Karpas-422 (cell line): ENCODE measurements around the gene ROBO1. TPM values are rescaled to one million over a fixed set of nuclear protein-coding genes. Genes with fewer than 3 reads are reported as not detected.

Experiments used
- DNase-seq: peaks from one replicate; pipeline ENCODE4 v3.0.0-alpha.2; 2015
- H2AFZ ChIP-seq: fragments of 200-600 bp; sonication (generic); 2 replicates; pipeline ENCODE4 v1.6.1; 2014; ENCODE audit warnings: antibody characterized with exemption, low read length, mixed read lengths
- H3K27ac ChIP-seq: fragments of 200-600 bp; sonication (generic); 2 replicates; pipeline ENCODE4 v1.5.1; 2014; ENCODE audit warnings: mild to moderate bottlenecking, low read length, moderate library complexity
- H3K27me3 ChIP-seq: fragments of 200-600 bp; sonication (generic); 2 replicates; pipeline ENCODE4 v1.6.1; 2014; ENCODE audit warnings: low read length, mixed read lengths
- H3K36me3 ChIP-seq: fragments of 200-600 bp; sonication (generic); 2 replicates; pipeline ENCODE4 v1.6.1; 2014; ENCODE audit warnings: low read length, mixed read lengths; ENCODE audit not compliant: insufficient read depth
- H3K4me1 ChIP-seq: fragments of 200-600 bp; sonication (generic); 2 replicates; pipeline ENCODE4 v1.6.1; 2014; ENCODE audit warnings: mild to moderate bottlenecking, low read length, mixed read lengths
- H3K4me2 ChIP-seq: fragments of 200-600 bp; sonication (generic); 2 replicates; pipeline ENCODE4 v1.6.1; 2014; ENCODE audit warnings: low read length, low read depth, mild to moderate bottlenecking; ENCODE audit not compliant: poor library complexity, severe bottlenecking
- H3K4me3 ChIP-seq: fragments of 200-600 bp; sonication (generic); 2 replicates; pipeline ENCODE4 v1.5.1; 2014; ENCODE audit warnings: mild to moderate bottlenecking, antibody characterized with exemption, low read length, mixed read lengths
- H3K79me2 ChIP-seq: fragments of 200-600 bp; sonication (generic); 2 replicates; pipeline ENCODE4 v1.6.1; 2014; ENCODE audit warnings: mild to moderate bottlenecking, low read length, mixed read lengths
- H3K9ac ChIP-seq: fragments of 200-600 bp; sonication (generic); 2 replicates; pipeline ENCODE4 v1.6.0; 2014; ENCODE audit warnings: low read length
- H3K9me2 ChIP-seq: fragments of 200-600 bp; sonication (generic), shearing (Covaris generic); replicated peaks from 2 replicates; pipeline ENCODE4 v1.6.0; 2014; ENCODE audit warnings: mild to moderate bottlenecking, low read length, moderate library complexity; ENCODE audit not compliant: insufficient read depth
- H3K9me3 ChIP-seq: fragments of 300-700, 200-600 bp; sonication (generic); 2 replicates; pipeline ENCODE4 v1.6.1; 2014; ENCODE audit warnings: low read length, mixed read lengths
- H4K20me1 ChIP-seq: fragments of 200-600 bp; sonication (generic); 2 replicates; pipeline ENCODE4 v1.6.1; 2014; ENCODE audit warnings: mild to moderate bottlenecking, antibody characterized with exemption, low read length, low read depth; ENCODE audit not compliant: insufficient read depth
- total RNA-seq: library from RNA; depleted of rRNA; stranded (reverse); fragments of >200 nt; shearing (Covaris generic); gene quantifications from 2 replicates; pipeline ENCODE4 v1.2.3, GENCODE V29; 2014; ENCODE audit warnings: low replicate concordance

ROBO1 gene
- total RNA-seq, 1 experiment from 2014 or later: not detected

GRCh38 chr3:79618883-79619282 is 148.9 kb downstream of the ROBO1 start:
- no peak for DNase-seq
- no peaks in the 10 kb centered on the region for H3K36me3 ChIP-seq

DNA sequence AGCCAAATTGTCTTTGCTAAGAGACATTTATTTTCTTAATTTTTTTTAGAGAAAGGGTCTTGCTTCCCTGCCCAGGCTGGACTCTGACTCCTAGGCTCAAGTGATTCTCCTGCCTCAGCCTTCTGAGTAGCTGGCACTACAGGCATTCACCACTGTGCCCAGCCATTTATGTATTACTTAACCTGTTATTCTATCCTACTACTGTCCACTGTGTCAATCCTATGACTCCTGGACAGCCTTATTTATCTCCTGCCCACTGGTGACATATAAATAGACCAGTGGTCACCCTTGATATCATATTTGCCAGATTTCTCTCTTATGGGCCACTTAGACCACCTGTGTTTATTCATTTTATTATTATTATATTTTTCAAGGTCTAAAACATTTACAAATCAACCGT is 161.4 kb downstream of the ROBO1 start:
- H3K4me2 ChIP-seq: no peak overlapping the region
- H3K9me3 ChIP-seq: 0 out of 2 replicates have a peak, but pooled peaks cover 2% of the 10 kb centered on the region
- no peak overlapping the region for H3K9ac ChIP-seq
- no peaks in the 10 kb centered on the region for H3K27me3 ChIP-seq
- H3K27ac ChIP-seq: no peak overlapping the region
- no peaks in the 10 kb centered on the region for H4K20me1 ChIP-seq
- no peak for DNase-seq
- H3K4me3 ChIP-seq: no peak overlapping the region
- H2AFZ ChIP-seq: no peak overlapping the region
- H3K36me3 ChIP-seq: no peaks in the 10 kb centered on the region
- H3K9me2 ChIP-seq: no peaks in the 10 kb centered on the region
- H3K79me2 ChIP-seq: no peaks in the 10 kb centered on the region
- H3K4me1 ChIP-seq: no peaks in the 10 kb centered on the region

More at GRCh38 chr3:79618883-79619282, 148.9 kb downstream of the ROBO1 start:
- Histone ChIP-seq H3K9ac (no peak overlapping the region), H3K9me3 (peaks cover 13% of the 10 kb centered on the region), H3K27me3 (no peaks in the 10 kb centered on the region), H4K20me1 (no peaks in the 10 kb centered on the region), H3K9me2 (no peaks in the 10 kb centered on the region), H3K4me1 (no peaks in the 10 kb centered on the region), H3K27ac (no peak overlapping the region), H3K79me2 (no peaks in the 10 kb centered on the region), H3K4me3 (no peak overlapping the region), H3K4me2 (no peak overlapping the region), H2AFZ (no peak overlapping the region)

DNA sequence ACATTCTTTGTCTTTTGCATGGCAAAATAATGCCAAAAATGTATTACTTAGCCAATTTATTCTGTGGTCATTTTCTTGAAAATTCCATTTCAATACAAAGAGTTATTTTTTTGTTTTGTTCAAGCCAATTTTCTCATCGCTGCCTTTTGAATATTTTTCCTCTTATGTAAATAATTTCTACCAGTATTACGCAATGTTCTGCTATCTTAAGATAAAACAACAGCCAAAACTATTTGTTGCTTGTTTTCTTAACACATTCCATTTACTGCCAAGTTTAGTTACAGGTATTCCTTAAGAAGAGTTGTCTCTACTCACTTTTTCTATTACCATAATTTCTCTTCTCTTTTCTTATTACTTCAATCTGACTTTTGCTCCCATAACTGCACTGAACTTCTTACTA is 163.1 kb downstream of the ROBO1 start:
- Histone ChIP-seq H3K4me3 (no peak overlapping the region), H3K27me3 (no peaks in the 10 kb centered on the region), H3K27ac (no peak overlapping the region), H3K9ac (no peak overlapping the region), H3K9me2 (no peaks in the 10 kb centered on the region), H4K20me1 (no peaks in the 10 kb centered on the region), H3K4me1 (no peaks in the 10 kb centered on the region), H3K9me3 (no peaks in the 10 kb centered on the region), H3K4me2 (no peak overlapping the region), H2AFZ (no peak overlapping the region), H3K79me2 (no peaks in the 10 kb centered on the region), H3K36me3 (no peaks in the 10 kb centered on the region)
- DNase-seq: no peak

DNA sequence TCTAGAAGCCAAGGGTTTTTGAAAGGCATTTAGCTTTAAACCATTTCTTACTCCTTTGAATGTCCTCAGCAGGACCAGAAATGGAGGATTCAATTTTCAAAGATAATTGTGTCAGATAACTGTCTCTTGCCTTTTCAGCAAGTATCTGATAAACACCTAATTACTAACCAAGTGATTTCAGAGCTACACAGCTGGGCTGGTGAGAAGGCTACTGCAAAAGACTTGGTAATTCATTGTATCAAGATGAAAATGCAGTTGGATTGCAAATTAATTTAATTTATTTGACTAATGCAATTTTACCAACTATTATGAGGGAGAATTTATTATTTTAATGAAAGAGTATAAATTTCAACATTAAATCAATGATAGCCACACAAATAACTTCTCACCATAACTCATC is 165.4 kb downstream of the ROBO1 start:
- H2AFZ ChIP-seq: no peak overlapping the region
- H3K9me2 ChIP-seq: no peaks in the 10 kb centered on the region
- DNase-seq: no peak
- H4K20me1 ChIP-seq: no peaks in the 10 kb centered on the region
- H3K4me3 ChIP-seq: no peak overlapping the region
- no peaks in the 10 kb centered on the region for H3K9me3 ChIP-seq
- no peak overlapping the region for H3K4me2 ChIP-seq
- H3K79me2 ChIP-seq: no peaks in the 10 kb centered on the region
- no peak overlapping the region for H3K9ac ChIP-seq
- H3K36me3 ChIP-seq: no peaks in the 10 kb centered on the region
- no peaks in the 10 kb centered on the region for H3K4me1 ChIP-seq
- no peak overlapping the region for H3K27ac ChIP-seq
- H3K27me3 ChIP-seq: no peaks in the 10 kb centered on the region

DNA sequence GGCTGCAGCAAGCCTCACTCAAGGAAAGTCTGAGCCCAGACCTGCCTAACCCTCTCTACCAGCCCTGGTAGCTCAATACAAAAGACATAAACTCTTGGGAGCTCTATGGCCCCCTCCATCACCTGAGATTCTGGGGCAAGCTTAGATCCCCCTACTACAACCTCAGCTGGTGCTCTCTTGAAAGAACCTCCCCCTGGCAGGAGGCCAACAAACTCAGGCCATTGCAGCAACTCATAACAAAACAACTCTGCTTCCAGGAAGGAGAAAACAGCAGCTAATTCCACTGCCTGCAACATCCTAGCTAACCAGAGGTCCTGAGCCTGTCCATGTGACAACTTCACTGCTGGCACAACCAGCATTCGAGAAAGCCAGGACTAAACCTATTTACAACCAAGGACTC is 169.2 kb downstream of the ROBO1 start:
- Histone ChIP-seq H3K4me1 (no peaks in the 10 kb centered on the region), H3K79me2 (no peaks in the 10 kb centered on the region), H3K9me3 (no peaks in the 10 kb centered on the region), H3K9me2 (no peaks in the 10 kb centered on the region), H3K27me3 (no peaks in the 10 kb centered on the region), H4K20me1 (no peaks in the 10 kb centered on the region), H3K4me2 (no peak overlapping the region), H3K9ac (no peak overlapping the region), H3K36me3 (no peaks in the 10 kb centered on the region), H3K4me3 (no peak overlapping the region), H2AFZ (no peak overlapping the region), H3K27ac (no peak overlapping the region)
- DNase-seq: no peak

GRCh38 chr3:79597709-79598108 is 170.1 kb downstream of the ROBO1 start:
- H3K4me3 ChIP-seq: no peak overlapping the region
- H3K4me2 ChIP-seq: no peak overlapping the region
- no peaks in the 10 kb centered on the region for H3K9me2 ChIP-seq
- H4K20me1 ChIP-seq: no peaks in the 10 kb centered on the region
- H3K27ac ChIP-seq: no peak overlapping the region
- no peaks in the 10 kb centered on the region for H3K27me3 ChIP-seq
- H3K79me2 ChIP-seq: no peaks in the 10 kb centered on the region
- H3K9ac ChIP-seq: no peak overlapping the region
- H3K36me3 ChIP-seq: no peaks in the 10 kb centered on the region
- no peak overlapping the region for H2AFZ ChIP-seq
- H3K4me1 ChIP-seq: no peaks in the 10 kb centered on the region
- H3K9me3 ChIP-seq: no peaks in the 10 kb centered on the region
- DNase-seq: no peak

DNA sequence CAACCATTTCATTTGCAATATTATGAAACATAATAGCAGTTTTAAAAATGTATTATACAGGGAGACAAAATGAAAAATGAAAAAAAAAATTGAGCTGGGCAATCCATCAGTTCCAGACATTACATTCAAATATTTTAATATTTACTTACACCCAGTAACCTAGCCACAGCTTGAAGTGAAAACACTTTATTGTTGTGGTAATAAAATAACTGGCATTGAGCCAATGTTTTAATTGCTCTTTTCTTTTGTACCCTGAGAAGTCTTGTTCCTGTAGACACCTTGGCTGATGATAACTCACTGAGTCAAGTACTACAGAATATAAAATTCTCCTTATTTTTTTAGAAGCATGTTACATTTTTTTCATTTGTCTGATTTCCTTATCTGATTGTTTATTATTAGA is 180.6 kb downstream of the ROBO1 start:
- Histone ChIP-seq H3K9me3 (no peaks in the 10 kb centered on the region), H2AFZ (no peak overlapping the region), H3K27me3 (no peaks in the 10 kb centered on the region), H3K4me2 (no peak overlapping the region), H3K36me3 (no peaks in the 10 kb centered on the region), H3K27ac (no peak overlapping the region), H4K20me1 (no peaks in the 10 kb centered on the region), H3K9ac (no peak overlapping the region), H3K4me1 (no peaks in the 10 kb centered on the region), H3K79me2 (no peaks in the 10 kb centered on the region), H3K9me2 (no peaks in the 10 kb centered on the region), H3K4me3 (no peak overlapping the region)
- DNase-seq: no peak

GRCh38 chr3:79586232-79586631 is 181.6 kb downstream of the ROBO1 start:
- no peak for DNase-seq
- no peaks in the 10 kb centered on the region for H3K27me3 ChIP-seq
- no peaks in the 10 kb centered on the region for H3K79me2 ChIP-seq
- no peak overlapping the region for H2AFZ ChIP-seq
- H3K4me2 ChIP-seq: no peak overlapping the region
- H3K4me3 ChIP-seq: no peak overlapping the region
- H3K4me1 ChIP-seq: no peaks in the 10 kb centered on the region
- no peaks in the 10 kb centered on the region for H3K9me2 ChIP-seq
- no peak overlapping the region for H3K27ac ChIP-seq
- H3K36me3 ChIP-seq: no peaks in the 10 kb centered on the region
- H4K20me1 ChIP-seq: no peaks in the 10 kb centered on the region
- no peaks in the 10 kb centered on the region for H3K9me3 ChIP-seq
- no peak overlapping the region for H3K9ac ChIP-seq

DNA sequence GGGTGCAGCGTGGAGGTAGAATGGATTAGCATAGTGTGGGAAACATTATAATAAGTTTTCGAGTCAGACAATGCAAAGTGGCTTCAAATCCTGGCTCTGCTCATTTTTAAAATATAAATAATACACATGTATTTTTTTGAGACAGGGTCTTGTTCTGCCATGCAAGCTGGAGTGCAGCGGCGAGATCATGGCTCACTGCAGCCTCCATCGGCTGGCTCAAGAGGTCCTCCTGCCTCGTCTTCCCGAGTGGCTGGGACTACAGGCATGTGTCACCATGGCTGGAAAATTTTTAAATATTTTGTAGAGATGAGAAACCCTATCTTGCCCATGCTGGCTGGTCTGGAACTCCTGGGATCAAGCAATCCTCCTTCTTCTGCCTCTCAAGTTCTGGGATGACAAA is 194.9 kb downstream of the ROBO1 start:
- Histone ChIP-seq H3K79me2 (no peaks in the 10 kb centered on the region), H3K4me1 (no peaks in the 10 kb centered on the region), H4K20me1 (no peaks in the 10 kb centered on the region), H3K9ac (no peak overlapping the region), H3K4me2 (no peak overlapping the region), H3K9me3 (no peaks in the 10 kb centered on the region), H3K27ac (no peak overlapping the region), H3K4me3 (no peak overlapping the region), H3K36me3 (no peaks in the 10 kb centered on the region), H3K9me2 (no peaks in the 10 kb centered on the region), H3K27me3 (no peaks in the 10 kb centered on the region), H2AFZ (no peak overlapping the region)
- DNase-seq: no peak
